ENCODE results near the gene FBL.

- TF ChIP-seq CTCF (conservative IDR thresholded peaks at IDR 0.05) (peak; percentile 79), EZH2 (IDR thresholded peaks at IDR 0.05; ENCODE audit: low read depth) (no peak)
Measured at GRCh38 chr19:39843919-39844793, 2.0 kb downstream of the FBL start.

Measured in PC-9 (cell line).